NCI-H510A treated with DMSO at 0.1 percent for 48 hours (cell line): ENCODE results near the gene IL17C.

Source experiments
- DNase-seq: peaks from one replicate; lab custom pipeline; 2025; lab: John Stamatoyannopoulos, UW

The IL17C gene

DNA sequence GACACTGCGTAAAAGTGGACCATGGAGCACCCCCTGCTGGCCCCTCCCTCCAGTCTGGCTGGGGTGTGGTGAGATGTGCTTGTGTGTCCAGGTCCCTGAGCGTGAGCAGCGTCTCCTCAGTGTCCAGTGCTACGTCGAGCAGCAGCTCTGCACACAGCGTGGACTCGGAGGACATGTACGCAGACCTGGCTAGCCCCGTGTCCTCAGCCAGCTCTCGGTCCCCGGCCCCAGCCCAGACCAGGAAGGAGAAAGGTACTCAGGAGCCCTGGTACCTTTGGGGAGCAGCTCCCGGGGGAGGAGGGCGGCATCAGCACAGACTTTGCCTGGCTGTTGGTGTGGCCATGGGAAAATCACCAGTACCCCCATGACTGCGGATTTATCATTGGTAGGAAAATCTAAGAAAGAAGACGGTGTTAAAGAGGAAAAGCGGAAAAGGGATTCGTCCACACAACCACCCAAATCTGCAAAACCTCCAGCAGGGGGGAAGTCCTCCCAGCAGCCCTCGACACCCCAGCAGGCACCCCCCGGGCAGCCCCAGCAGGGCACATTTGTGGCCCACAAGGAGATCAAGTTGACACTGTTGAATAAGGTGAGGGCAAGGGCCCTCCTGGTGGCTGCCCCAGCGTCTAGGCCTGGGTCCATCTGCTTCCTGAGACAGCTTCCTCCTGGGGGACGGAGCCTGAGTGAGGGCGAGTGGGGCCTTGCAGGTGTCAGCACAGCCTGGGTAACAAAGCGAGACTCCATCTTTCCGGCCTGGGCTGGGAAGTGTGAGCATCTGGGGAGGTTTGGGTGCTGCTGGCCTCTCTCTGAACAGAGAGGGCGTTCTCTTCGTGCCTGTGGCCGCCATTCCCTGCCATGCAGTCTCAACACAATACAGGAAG, 10.6 kb upstream of the IL17C start:
- DNase-seq, result no peak

DNA sequence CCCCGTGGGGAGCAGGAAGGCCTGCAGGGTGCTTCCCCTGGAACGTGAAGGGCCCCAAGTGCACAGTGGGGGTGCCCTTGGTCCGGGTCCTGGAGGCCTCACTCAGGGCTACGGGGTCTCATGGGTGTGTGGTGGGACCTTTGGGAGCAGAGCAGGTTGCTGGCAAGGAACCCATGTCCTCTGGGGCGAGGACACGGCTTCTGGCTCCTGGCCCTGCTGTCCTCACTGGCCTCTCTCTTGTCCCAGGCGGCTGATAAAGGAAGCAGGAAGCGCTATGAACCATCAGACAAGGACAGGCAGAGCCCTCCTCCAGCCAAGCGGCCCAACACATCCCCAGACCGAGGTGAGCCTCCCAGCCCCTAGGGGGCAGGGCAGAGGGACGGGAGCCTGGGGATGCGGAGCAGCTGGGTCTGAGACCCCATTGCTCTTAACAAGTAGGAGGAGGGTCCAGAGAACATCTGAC, 9.8 kb upstream of the IL17C start:
- no peak for DNase-seq

DNA sequence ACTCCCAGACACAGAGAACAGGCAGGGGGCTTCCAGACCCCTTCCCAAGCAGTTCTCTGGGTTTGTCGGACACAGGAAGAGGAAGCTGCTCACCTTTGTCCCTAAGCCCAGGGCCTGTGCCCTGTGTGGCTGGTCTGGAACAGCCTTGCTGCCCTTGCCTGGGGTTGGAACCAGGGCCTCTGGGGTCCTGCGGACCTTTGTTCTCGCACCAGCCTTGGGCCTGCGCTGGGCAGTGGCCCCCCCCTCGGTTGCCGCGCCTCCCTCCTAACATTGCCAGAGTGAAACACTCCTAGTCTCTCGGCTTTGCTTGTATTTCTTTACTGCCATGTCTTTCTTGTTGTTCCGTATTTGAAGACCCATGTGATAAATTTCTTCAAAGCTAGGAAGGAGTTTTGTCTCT, 8.5 kb upstream of the IL17C start:
- DNase-seq, result no peak

DNA sequence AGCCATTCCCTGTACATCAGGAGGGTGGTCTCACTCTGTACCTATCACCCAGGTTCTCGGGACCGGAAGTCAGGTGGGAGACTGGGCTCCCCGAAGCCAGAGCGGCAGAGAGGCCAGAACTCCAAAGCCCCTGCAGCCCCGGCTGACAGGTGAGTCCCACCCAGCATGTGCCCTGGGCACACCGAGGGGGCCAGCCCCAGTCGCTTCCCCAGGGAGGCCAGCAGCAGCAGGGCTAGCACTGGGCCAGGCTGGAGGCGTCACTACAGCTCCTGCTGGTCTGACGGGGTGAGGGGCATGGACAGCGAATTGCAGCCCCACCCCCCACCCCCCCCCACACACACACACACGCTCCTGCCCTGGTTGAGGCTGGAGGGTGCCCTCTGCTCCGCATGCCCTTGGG, 7.9 kb upstream of the IL17C start:
- DNase-seq, result no peak

DNA sequence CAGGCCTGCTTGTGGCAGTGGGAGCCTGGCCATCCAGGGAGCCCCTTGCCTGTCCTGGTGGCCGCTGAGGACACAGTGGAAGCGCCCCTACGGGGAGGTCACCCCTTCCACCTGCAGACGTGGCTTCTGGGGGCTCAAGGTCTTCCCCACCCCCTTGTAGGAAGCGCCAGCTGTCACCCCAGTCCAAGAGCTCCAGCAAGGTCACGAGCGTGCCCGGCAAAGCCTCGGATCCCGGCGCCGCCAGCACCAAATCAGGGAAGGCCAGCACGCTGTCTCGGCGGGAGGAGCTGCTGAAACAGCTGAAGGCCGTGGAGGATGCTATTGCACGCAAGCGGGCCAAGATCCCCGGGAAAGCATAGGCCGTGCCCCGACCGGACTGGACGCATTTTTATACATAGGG, 7.4 kb upstream of the IL17C start:
- DNase-seq, result no peak

DNA sequence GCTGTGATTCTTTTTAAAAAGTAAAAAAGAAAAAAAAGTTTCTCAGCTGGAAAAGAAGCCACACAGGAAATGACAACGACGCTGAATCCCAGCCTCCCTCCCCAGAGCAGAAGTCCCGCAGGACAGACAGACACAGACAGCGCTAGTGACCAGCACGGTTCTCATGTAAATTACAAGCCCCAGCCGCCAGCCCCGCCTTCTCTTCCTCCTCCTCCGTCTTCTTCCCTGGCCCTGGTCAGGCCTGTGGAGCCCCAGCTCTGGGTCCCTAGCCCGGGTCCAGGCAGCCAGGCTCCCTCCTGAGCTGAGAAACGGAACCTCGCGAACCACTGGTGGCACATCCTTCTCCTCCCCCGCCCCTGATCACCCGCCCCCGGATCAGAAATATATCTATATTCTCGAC, 7.0 kb upstream of the IL17C start:
- DNase-seq, result no peak

DNA sequence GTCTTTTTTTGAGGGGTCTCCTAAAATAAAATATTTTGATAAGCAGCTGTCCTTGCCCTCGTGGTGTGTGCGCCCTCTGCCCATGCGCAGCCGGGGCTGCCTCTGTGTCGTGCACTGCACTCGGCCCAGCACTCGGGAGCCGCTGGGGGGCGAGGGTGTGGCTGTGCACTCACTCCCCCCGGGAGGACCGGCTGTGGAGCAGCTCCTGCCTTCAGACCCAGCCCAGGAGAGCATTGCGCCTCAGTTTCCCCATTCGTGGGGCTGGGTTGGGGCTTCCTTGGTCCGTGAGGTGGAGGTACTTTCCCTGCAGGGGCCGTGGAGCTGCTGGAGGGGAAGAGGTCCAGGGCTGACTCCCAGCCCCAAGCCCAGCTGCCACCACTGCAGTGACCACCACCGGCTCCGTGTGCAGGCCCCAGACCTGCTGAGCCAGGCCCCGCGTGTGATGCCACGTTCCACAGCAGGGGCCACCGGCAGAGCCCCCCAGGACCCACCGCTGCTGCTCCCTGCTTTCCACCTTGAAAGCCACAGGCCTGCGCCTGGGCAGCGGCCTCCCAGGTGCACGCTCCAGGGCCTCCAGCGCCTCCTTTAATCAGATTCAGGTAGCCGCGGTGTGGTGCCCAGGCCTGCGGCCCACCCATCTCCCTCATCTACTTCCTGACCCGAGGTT, 6.3 kb upstream of the IL17C start:
- DNase-seq, result no peak

DNA sequence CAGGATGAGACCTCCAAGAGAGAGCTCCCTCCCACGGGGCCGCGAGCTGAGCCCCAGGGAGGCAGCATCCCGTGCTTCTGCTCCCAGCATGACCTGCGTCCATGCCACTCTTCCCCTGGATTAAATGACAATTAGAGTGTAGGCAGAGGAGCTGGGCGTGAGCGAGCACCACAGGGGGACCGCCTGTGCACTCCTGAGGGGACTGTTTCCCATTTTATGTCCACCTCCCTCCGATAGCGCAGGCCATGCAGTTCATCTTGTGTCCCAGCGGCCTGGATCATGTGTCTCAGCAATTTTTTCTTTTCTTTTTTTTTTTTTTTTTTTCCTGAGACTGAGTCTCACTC, 5.8 kb upstream of the IL17C start:
- no peak for DNase-seq

DNA sequence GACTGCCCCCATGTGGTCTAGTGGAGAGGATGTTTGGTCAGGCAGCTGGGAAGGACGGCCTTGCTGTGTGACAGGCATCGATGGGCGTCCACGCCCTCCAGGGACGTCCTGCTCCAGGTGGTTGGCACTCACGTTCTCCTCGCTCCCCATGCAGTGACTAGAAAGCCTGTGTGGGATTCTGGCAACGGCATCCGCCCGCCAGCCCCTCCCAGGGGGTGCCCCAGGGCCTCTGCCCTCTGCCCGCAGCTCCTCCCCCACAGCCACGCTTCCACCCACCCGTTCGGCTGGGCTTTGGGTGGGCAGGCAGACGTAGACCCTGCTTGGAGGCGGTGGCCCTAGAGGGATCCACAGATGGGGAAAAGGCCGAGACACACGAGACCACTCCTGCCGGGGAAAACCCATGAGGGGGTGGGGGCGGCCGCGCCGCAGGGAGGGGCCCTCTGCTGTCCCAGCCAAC, 4.7 kb upstream of the IL17C start:
- DNase-seq, result peak; percentile 15

DNA sequence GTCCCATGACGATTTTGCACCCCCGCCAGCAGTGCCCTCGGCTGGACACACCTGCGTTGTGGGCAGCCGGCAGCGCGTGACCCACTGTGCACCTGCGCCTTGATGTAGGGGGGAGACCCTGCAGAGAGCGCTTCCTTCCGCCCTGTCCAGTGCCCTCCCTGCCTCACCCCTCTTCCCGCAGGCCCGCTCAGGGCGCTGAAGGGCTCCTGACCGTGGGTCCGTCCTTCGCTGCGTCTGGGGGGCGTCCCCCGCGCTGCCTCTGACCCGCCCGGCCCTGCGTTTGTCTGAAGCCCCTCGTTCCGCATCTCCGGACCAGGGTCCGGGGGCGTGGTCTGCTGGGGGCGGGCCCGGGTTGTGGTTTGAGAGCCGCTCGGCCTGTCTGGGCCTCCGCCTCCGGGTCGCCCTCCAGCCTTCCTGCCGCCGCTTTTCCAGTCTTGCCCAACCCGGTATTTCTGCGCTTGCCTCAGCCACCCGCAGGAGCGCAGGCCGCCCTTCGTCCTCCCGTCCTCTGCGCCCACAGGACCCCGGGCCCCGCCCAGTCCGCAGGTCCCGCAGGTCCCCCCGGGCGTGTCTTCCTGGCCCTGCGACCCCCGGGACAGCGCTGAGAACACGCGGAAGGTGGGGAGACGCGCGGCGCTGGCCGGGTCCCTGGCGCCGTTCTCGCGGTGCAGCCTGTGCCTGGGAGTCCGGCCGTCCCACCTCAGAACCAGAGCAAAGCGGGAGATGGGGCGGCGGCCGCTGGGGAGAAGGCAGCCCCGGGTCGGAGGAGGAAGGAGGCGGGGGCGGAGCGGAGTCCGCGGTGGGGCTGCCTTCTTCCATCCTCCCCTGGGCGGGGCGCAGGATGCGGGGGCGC, 4.0 kb upstream of the IL17C start:
- DNase-seq, result no peak

DNA sequence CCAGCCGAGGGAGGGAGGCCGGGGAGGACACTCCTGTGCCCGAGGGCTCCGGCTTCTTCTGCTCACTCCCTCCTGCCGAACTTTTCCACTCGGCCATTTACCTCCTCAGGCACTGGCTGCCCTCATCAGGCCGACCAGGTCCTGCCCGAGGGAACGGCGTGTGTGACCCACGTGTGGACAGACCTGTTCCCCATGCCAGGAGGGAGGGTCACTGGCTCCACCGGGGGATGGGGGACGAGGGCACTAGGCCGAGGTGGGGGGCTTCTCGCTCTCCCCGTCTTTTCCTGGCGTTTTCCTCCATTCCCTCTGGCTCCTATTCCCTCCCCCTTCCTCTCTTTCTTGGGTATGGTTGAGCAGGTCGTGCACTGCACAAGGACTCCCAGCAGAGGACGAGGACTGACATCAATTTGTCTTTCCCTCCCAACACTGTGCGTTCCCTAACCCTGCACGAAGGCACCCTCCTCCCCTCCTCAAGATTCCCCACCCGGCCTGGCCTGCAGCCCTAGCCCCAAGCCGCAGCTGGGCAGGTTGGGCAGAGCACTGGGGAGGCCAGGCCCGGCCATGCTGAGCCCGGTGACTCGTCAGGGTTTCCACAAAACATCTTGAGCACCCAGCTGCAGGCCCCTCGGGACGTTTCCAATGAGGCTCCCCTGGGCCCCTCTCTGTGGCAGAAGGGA, 3.2 kb upstream of the IL17C start:
- DNase-seq, result no peak

DNA sequence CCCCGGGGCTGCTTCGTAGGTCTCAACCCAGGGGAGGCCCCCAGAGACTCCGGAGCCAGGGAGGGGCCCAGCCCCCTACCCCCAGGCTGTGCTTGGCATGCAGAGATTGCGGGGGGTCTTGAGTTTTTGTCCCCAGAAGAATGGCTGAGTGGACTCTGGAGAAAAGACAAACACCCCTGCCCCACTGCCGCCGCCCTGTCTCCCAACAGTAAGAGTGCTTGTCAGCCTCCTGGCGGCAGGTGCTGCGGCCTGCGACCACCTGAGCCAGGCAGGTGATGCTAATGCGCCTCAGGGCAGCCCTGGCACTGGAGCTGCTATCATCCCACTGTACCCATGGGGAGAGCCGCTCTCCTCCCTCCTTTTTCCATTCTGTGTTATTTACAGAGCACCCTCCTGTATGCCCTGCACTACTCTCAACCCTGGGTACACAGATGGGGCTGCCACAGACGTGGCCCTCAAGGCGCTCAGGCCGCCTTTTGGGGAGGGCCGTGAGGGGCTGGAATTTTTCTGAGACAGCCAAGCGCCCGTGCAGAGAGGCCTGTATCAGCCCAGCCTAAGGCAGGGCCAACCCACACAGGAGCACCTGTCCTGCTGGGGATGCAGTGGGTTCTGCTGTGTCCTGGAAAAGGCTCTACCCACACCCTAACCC, 2.6 kb upstream of the IL17C start:
- no peak for DNase-seq

DNA sequence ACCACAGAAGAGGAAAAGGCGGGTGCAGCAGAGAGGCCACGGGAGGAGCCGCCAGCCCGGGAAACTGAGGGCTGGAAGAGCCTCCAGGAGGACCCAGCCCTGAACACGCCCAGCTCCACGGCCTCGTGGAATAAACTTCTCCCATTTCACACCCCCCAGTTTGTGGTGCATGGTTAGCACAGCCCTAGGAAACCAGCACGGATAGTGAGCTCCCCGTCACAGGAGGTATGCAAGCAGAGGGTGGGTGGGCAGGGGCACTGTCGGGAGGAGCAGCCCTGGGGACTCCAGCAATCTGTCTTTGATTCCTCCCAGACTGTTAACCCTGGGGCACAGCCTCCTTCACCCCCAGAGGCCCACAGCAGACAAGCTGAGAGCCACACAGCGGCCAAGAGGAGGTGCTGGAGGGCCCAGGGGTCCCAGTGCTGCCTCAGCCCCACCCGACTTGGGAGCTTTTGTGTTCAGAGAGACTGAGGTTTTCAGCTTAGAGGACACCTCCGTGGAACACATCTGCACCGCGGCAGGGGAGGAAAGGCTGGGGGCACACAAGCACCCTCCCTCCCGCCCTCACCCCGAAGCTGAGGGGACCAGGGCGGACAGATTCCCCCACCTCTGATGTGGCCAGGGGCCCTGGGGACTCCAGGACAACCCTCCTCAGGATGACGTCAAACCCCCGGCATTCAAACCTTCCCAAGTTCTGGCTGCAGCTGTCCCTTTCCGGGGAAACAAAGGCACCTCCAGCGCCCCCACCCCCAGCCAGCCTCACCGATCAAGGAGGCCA, 1.7 kb upstream of the IL17C start:
- DNase-seq, result no peak

DNA sequence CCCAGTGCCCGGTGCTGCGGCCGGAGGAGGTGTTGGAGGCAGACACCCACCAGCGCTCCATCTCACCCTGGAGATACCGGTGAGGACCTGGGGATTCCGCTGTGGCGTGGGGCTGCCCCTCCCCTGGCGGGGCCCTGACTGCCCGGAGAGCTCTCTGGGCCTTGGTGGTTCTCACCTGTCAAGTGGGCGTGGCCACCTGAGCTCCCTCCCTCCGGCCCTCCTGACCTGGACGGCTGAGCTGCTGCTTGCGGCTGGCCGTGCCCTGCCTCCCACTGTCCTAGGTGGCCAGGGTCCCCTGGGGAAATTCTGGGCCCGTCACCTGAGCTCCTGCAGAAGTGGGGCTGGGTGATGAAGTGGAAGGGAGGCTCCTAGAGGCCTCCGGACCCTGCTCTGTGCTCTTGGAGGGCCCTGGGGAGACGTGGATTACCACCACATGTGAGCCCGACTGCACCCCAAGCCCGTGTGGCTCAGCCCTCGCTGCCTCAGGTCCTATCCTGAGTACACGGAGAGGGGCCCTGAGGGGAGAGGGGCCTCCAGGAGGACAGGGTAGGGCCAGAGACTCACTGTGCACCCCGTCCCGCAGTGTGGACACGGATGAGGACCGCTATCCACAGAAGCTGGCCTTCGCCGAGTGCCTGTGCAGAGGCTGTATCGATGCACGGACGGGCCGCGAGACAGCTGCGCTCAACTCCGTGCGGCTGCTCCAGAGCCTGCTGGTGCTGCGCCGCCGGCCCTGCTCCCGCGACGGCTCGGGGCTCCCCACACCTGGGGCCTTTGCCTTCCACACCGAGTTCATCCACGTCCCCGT, 1.1 kb downstream of the IL17C start:
- DNase-seq, result peak; percentile 37

DNA sequence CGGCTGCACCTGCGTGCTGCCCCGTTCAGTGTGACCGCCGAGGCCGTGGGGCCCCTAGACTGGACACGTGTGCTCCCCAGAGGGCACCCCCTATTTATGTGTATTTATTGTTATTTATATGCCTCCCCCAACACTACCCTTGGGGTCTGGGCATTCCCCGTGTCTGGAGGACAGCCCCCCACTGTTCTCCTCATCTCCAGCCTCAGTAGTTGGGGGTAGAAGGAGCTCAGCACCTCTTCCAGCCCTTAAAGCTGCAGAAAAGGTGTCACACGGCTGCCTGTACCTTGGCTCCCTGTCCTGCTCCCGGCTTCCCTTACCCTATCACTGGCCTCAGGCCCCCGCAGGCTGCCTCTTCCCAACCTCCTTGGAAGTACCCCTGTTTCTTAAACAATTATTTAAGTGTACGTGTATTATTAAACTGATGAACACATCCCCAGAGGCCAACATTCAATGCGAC, 1.7 kb downstream of the IL17C start:
- DNase-seq, result no peak

DNA sequence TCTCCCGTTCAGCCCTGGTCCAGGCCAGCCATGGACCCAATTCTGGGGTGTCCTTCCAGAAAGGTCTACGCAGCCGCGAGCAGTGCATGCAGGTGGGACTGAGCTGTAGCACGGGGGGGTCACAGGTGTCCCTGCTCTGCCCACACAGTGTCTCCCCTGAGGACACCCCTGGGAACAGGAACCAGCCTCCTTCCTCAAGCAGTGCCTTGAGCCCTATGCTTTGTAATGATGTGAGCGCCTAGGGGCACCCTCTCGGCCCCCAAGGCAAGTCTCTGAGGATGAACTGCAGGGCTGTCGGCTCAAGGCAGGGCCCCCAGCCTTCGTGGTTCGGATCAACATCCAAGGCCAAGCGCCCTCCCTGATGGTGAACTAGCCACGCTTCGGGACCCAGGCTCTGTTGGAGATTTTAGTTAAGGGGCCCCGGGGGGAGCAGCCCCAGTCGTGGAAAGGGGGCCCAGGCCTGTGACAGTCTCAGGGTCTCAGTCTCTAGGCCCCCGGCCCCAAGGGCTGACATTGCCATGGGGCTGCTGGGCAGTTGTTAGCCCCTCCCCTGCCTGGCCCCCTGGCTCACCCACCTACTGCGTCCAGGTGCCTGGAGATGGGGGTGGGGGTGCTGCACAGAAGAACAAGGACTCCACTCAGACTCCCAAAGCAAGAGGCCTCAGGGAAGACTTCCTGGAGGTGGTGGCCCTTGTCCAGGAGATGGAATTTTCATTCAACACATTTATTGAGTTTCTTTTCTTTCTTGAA, 2.3 kb downstream of the IL17C start:
- no peak for DNase-seq

DNA sequence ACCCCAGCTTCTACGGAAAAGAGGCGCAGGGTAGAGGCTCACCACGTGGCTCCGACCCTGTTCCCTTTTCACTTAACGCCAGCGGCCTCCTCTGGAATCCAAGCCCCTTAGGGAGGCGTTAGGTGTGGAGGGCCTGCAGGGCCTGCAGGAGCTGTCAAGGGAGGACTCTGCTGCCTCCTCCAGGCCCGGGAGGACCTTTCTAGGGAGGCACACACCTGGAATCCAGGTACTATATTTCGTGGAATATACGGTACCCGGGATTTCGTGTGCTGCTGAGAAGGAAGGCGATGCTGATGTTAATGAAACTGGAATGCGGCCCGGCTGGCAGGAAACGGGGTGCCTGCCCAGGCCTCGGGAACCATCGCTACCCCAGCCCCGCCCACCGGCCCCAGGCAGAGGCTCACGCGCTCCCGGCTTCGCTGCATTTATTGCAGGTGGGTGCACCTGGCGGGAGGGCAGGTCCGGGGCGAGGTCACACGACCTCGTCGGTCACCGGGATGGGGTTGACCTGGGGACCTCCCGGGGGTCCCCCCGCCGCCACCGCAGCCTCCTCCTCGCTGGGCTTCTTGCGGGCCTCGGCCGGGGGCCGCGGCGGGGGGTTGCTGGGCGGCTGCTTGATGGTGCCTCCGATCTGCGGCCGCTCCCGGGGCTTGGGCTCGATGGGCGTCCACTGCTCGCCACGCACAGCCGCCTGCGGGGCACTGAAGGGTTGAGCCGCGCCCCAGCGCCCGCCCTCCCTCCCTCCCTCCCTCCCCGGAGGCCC, 4.7 kb downstream of the IL17C start:
- DNase-seq, result no peak

DNA sequence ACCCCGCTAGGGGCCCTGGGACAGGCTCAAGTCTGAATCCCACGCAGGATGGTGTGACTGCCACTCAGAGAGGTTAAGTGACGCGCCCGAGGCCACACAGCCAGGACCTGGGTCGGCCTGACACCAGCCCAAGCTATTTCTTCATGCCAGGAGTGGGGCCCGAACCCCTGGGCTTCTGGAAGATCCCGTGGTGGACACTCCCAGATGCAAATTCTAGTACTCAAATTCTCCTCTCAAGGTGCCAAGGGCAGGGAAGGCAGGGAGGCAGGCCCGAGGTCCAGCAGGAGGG, 5.2 kb downstream of the IL17C start:
- no peak for DNase-seq

DNA sequence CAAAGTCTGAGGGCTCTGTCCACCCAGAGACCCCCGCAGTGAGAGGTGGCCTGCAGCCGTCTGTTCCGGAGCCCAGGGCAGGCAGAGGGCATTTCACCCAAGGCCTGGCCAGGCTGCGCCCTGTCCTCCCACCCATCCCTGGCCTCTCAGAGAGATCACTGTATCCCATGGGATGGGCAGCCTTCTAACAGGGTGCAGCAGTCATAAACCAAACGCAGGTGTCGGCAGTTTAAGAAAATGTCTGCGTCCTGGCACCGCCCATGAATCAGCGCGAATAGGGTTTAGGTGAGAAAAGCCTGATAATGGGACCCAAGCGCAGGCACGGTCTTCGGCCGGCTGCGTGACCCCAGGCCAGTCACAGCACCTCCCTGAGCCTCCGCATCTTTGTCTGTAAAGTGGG, 7.1 kb downstream of the IL17C start:
- no peak for DNase-seq
